ENCODE measurements around the gene REC114.
"Not testable (repeated sequence)": the region's sequence is repeated elsewhere in the genome, so short reads cannot be mapped to it uniquely, and the experiment has no call there.

Gene REC114, protein sequence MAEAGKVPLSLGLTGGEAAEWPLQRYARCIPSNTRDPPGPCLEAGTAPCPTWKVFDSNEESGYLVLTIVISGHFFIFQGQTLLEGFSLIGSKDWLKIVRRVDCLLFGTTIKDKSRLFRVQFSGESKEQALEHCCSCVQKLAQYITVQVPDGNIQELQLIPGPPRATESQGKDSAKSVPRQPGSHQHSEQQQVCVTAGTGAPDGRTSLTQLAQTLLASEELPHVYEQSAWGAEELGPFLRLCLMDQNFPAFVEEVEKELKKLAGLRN

DNA sequence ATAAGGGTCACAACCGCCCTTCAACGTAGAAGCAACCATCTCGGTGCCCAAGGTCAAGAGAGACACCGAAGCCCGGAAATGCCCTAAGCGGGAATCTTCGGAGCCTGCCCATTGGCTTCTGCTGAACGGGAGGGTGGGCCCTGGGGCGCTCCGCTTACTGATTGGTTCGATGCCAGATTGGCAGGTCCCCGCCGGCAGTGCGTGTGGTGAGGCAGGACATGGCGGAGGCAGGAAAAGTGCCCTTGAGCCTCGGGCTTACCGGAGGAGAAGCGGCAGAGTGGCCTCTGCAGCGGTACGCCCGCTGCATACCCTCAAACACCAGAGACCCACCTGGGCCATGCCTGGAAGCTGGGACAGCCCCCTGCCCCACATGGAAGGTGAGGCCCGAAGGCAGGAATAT, at the start of gene REC114:
TSS of gene REC114 (plus strand) at position 197 of the 400 bp plus-strand sequence. CDS start at position 219, 22 bp downstream.
- no peak for DNase-seq (ENCODE audit: low spot score)

DNA sequence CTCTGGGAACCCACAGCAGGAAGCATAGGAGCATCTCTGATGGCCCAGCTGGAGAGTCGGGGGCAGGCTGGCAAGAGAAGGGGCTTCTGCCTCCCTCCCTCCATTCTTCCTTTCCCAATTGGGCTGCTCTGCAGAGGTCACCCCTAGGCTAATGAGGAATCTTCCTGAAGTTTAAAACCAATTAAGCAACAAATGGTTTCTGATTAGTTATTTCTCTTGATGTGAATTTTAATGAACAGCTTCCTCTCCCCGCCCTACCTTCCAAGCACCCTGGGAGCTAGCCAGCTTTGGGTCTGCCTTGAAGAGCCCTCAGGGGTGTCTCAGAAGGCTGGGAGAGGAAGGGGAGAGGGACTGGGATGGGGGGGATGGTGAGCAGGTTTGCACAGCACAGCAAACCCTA, 49.6 kb upstream of the REC114 start:
- DNase-seq (ENCODE audit: low spot score): no peak

DNA sequence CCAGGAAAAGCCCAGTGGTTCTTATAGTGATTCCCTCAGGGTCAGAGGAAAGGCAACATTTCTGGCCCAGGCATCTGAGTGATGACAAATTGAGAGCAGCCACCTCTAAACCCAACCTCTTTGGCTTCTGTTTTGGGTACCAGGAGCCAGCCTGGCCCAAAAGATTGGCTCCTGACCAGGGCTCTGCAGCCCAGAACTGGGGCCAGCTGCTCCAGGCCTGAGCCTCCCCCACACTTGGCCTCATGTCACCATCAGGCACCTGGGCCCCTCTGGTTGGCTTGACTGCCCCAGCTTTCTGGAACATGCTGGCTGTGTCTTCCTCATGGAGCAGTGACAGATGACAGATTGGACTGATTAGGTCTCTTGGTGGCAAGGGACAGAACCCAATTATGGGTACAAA, 48.2 kb upstream of the REC114 start:
- DNase-seq (ENCODE audit: low spot score): no peak

DNA sequence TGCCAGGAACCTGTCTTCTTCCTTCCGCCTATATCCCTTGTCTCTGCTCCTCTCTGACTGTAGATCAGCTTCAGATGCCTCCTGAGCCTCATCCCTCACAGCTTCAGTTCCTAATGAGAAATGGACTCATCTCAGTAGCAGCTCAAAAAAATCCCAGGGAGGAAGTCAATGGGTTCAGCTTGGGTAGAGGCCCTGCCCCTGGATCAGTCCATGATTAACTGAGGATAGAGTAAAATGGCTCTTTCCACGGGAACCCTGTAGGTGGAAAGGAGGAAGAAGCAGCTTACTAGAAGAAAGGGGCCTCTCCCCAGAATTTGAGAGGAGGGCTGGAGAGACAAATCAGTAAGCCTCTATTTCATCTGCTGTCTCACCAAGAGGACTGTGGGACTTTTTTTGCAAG, 47.3 kb upstream of the REC114 start:
- no peak for DNase-seq (ENCODE audit: low spot score)

DNA sequence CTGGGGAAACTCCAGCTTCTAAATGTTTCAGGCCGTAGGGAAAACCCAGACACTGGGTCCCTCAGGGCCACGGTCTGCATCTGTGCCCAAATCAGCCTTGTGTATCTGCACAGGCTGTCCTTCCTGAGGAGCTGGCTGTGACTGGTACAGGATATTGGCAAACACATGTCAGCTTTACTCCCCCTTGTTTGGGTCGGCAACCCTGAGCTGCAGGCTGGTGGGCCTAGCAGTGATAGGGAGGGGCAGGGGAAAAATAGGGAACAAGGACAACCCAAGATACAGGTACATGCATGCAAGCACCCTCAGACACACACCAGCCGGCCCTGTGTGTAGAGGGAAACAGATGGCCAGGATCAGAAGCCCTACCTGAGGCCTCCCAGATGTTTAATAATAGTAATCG, 45.5 kb upstream of the REC114 start:
- no peak for DNase-seq (ENCODE audit: low spot score)

DNA sequence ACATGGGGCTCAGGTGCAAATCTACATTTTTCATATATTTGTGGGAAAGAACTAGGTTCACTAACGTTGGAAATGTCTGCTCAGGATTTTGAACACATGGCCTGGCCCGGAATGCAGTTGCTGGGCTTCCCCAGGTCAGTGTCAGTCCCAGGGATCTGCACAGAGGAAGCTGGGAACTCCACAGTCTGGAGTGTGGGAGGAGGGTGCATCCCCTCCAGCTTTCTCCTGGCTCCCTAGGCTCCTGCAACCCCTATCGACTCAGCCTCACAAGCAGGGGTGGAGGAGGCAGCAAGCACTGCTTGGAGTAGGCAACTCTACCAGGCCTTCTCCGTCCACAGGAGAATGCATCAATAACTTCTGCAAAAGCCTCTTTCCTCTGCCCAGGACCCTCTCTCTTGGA, 44.1 kb upstream of the REC114 start:
- DNase-seq (ENCODE audit: low spot score): no peak

DNA sequence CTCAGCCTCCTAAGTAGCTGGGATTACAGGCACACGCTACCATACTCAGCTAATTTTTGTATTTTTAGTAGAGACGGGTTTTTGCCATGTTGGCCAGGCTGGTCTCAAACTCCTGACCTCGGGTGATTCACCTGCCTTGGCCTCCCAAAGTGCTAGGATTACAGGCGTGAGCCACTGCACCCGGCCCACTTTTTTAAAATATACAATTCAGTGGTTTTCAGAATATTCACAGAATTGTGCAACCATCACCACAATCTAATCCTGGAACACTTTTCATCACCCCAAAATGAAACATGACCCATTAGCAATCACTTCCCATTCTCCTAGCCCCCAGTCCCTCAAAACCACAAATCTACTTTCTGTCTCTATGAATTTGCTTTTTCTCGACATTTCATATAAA, 42.7 kb upstream of the REC114 start:
- DNase-seq (ENCODE audit: low spot score): not testable (repeated sequence)

DNA sequence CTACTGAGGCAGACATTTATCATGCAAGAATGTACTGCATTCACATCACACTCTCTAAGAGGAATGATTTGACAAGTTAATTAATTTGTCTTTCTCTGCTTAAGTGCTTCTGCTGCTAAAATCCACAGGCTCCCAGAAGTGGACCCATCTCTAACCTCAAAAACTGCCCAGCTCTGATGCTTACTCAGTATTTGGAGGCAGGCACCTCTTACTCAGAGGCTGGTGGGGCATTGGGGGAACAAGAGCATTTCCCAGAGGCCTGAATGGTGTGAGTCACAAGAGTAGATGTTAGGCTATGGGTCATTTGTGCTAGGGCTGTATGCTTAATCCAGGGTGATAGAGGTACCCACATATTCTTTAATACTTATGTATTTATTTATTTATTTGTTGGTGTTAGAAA, 39.8 kb upstream of the REC114 start:
- no peak for DNase-seq (ENCODE audit: low spot score)

DNA sequence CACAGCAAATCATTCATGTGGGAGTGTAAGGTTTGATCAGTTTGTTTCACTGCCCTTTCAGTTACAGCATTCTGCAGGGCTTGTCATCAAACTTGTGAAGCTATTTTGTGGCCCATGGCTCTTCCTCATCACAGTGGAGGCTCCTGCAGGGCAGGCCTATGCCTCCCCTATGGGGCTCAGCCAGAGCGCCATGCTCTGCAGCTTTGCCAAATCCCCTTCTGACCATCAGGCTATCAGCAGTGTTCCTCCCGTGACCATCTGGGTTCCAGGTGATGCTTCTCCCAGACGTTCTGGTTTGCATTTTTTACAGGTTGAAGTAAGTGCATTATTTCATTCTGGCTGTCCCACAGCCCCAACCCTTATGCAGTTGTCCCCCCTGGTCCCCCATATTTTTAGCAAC, 28.1 kb upstream of the REC114 start:
- DNase-seq (ENCODE audit: low spot score): no peak

DNA sequence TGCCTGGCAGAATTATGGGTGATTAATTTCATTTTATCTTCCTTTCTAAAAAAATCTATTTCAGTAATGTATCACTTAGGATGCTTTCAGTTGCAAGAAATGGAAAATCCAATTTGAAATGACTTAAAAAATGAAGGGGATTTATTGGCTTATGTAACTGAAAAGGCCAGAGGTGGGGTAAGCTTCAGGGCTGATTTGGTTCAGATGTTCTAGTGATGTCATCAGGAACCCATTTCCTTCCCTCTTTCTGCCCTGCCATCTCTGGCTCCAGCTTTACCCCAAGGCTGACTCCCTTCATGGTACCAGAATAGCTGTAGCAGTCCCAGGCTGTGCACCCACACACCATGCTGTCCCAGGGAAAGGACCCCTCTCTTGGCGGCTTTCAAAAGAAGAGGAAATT, 18.5 kb upstream of the REC114 start:
- DNase-seq (ENCODE audit: low spot score): no peak

DNA sequence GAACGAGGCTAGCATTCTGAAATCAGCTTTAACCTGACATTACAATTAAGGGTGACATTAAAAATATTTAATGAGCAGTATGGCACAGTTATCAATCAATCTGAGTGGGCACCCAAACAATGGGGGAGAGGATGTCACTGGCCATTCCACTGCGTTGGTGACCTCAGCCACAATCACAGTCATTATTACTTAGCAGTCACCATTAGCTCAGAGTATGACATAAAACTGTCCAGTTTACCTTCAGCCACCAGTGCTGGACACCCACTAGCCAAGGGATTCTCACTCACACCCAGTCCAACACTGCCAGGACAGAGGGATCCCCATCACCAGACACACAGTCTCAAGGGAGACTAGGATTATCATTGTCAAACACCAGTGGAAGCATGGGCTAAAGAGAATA, 17.5 kb upstream of the REC114 start:
- DNase-seq (ENCODE audit: low spot score): no peak

DNA sequence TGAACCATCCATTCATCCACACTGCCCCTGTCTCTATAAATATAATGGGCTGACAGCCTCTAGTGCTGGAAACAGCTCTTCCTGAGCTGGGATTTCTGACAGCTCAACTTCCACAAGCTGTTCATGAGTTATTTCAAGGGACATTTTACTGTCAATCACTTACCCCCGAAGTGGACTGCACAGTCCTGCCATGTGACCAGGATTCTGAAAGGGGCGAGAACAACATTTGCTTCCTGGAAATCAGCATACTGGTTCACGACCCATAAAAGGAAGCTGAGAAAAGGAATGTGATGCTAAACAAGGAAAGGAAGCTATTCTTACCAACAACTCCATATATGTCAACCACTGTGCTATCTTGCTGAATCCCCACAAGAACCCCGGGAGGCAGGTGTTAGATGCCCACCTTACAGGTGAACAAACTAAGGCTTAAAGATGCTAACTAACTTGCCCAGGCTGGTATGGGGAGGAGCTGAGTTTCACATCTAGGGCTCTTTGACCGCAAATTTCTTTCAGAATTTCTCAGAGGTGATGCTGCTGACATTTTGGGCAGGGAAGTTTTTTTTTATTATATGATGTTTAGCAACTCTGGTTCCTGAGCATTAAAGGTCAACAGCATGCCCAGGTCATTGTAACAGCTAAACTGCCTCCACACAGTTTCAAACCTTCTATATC, 16.5 kb upstream of the REC114 start:
- DNase-seq (ENCODE audit: low spot score): no peak

DNA sequence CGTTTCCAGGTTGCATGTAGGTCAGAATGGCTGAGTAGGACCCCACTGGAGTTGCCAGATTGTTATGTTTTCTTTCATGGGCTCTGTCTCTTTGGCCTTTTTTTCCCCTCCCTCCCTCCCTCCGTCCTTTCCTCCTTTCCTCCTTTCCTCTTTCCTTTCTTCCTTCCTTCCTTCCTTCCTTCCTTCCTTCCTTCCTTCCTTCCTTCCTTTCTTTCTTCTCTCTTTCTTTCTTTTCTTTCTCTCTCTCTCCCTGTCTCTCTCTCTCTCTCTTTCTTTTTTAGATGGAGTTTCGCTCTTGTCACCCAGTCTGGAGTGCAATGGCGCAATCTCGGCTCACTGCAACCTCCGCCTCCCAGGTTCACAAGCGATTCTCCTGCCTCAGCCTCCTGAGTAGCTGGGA, 11.6 kb upstream of the REC114 start:
- not testable (repeated sequence) for DNase-seq (ENCODE audit: low spot score)

DNA sequence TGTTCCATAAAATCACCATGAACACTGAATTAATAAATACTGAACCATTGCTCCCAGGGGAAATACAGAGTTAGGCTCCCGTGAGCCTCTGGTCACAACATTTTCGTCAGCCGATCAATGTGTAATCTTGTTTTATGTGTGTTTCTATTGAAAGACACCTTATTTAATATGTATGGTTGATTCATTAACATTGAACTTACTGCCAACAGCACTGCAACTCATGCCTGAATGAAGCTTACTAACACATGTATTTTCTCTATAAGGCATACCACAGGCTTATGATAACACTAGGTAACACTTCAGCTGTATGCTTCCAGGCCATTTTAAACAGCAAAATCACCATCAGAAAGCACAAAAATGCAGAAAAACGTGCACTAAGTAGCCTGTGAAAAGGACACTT, 9.1 kb upstream of the REC114 start:
- no peak for DNase-seq (ENCODE audit: low spot score)

DNA sequence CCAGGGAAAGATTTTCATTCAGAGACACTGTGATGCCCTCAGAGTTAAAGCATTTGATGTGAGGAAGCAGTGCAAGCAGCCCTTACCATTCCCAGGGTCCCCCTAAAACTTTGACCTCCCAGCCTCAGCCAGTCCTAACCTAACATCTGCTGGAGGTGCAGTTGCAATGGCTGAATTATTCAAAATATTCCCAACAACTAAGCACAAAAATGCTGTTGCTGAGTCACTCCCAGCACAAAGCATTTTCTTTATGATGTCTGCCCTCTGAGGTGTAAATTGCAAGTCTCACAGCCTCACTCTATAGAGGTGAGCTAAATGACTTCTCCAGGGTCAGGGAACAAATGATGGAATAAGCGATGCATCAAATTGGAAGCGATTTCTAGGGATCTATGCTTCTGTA, 6.4 kb upstream of the REC114 start:
- no peak for DNase-seq (ENCODE audit: low spot score)

DNA sequence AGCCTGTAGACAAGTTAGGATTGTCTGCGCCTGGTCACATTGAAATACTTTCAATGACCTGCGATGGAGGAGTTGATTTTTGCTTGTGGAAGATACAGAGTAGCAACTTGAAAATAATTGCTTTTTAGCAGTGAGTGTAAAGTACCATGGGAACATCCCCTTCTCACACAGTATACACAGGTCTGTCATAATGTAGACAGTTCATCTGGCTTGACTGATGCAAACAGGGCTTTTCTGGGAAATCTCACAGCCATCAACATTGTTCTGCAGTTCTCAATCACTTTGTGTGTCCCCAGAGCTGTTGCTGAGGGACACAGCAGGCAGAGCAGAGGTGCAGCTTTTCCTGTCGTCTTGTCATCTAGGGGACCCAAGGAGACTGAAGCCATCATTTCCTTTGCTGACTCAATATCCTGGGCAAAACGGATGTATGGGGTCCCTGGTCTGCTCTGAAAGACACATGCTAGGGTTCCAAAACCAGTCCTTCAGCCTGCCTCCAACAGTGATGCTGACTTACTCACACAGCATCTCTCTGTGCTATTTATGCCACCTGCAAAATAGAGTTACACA, 5.3 kb upstream of the REC114 start:
- DNase-seq (ENCODE audit: low spot score): no peak

DNA sequence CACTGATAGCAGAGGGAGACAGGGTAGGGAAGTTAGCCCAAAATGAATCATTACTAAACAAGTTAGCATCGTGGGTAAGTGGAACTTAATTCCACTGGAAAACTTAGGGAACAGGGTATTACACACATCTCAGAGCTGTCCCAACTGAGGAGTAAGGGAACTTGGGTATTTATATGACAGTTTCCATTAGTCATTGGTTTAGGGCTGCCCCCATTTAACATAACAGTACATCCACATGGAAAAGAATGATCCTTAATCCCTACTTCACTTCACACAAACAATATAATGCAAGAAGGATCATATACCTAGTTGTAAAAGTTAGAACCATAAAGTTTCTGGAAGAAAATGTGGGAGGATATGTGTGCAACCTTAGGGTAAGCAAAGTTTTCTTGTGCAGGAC, 4.3 kb upstream of the REC114 start:
- no peak for DNase-seq (ENCODE audit: low spot score)

DNA sequence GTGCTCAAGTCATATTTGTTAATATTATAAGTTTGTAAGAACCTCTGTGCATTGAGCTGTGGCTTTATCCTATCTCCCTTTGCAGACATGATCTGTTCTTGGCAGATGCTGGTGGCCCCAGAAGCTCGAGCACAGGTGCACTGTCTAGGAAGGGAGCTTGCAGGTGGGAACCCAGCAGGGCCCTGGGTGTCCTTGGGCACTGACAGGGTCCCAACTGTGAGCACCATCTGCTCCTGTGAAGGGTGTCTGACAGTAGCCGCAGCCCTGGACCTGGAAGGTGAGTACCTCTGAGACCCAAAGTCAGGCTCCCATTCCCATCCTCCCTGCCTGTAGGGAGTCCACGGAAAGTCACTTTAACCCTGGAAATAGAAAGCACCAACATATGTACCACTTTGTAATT, 2.4 kb upstream of the REC114 start:
- no peak for DNase-seq (ENCODE audit: low spot score)

DNA sequence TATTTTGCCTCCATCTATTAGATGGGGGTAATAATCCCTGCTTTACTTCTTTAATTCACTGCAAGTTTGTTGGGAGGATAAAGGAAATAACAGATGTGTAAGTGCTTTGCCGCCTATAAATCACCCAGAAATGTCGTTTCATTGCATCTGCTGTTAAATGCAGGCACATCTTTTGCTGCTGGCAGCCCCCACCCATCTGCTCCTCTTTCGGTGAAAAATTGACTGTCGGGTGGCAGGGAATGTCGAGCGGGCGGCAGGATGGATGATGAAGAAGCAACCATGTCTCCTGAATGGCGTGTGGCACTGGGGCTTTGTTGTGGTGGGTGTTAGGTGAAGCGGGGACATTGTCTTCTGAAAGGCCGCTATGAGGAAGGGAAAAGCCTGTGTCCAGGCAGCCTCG, 543 bp upstream of the REC114 start:
- no peak for DNase-seq (ENCODE audit: low spot score)

DNA sequence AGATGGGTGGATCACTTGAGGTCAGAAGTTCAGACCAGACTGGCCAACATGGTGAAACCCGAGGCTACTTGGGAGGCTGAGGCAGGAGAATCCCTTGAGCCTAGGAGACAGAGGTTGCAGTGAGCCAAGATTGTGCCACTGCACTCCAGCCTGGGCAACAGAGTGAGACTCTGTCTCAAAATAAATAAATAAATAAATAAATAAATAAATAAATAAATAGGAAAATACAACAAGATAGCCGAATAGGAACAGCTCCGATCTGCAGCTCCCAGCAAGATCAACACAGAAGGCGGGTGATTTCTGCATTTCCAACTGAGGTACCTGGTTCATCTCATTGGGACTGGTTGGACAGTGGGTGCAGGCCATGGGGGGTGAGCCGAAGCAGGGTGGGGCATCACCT, 4.5 kb downstream of the REC114 start:
- DNase-seq (ENCODE audit: low spot score): not testable (repeated sequence)

DNA sequence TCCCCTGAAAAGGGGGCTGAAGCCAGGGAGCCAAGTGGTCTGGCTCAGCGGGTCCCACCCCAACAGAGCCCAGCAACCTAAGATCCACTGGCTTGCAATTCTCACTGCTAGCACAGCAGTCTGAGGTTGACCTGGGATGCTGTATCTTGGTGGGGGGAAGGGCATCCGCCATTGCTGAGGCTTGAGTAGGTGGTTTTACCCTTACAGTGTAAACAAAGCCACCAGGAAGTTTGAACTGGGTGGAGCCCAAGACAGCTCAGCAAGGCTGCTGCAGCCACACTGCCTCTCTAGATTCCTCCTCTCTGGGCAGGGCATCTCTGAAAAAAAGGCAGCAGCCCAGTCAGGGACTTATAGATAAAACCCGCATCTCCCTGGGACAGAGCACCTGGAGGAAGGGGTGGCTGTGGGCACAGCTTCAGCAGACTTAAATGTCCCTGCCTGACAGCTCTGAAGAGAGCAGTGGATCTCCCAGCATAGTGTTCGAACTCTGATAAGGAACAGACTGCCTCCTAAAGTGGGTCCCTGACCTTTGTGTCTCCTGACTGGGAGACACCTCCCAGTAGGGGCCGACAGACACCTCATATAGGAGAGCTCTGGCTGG, 5.3 kb downstream of the REC114 start:
- DNase-seq (ENCODE audit: low spot score): not testable (repeated sequence)

DNA sequence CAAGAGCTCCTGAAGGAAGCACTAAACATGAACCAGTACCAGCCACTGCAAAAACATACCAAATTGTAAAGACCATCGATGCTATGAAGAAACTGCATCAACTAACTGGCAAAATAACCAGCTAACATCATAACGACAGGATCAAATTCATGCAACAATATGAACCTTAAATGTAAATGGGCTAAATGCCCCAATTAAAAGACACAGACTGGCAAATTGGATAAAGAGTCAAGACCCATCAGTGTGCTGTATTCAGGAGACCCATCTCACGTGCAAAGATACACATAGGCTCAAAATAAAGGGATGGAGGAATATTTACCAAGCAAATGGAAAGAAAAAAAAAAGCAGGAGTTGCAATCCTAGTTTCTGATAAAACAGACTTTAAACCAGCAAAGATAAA, 7.0 kb downstream of the REC114 start:
- not testable (repeated sequence) for DNase-seq (ENCODE audit: low spot score)

DNA sequence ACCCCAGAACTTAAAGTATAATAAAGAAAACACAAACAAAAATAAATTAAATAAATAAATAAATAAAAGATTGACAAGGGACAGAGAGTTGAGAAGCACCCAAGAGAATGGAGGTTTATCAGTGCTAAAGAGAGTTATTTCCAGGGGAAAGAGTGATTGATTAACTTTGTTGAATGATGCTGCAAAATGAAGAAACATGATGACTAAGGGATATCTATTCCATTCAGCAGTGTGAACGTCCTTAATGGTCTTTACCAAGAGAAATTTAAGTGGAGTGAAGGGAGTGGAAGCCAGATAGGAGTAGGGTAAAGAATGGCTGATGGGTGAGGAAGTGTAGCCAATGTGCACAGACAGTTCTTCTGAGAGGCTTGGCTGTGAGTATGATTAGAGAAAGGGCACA, 11.1 kb downstream of the REC114 start:
- no peak for DNase-seq (ENCODE audit: low spot score)

Measured in globus pallidus (tissue), 1 donor.